SKM-1 treated with dmso at 0.1 percent for 144 hours (cell line): Measurements from ENCODE around the gene DIPK1A.

ENCODE experiments used
- DNase-seq: peaks from one replicate; lab custom pipeline; 2025; ENCODE audit not compliant: unreplicated experiment; lab: John Stamatoyannopoulos, UW

Gene DIPK1A

DNA sequence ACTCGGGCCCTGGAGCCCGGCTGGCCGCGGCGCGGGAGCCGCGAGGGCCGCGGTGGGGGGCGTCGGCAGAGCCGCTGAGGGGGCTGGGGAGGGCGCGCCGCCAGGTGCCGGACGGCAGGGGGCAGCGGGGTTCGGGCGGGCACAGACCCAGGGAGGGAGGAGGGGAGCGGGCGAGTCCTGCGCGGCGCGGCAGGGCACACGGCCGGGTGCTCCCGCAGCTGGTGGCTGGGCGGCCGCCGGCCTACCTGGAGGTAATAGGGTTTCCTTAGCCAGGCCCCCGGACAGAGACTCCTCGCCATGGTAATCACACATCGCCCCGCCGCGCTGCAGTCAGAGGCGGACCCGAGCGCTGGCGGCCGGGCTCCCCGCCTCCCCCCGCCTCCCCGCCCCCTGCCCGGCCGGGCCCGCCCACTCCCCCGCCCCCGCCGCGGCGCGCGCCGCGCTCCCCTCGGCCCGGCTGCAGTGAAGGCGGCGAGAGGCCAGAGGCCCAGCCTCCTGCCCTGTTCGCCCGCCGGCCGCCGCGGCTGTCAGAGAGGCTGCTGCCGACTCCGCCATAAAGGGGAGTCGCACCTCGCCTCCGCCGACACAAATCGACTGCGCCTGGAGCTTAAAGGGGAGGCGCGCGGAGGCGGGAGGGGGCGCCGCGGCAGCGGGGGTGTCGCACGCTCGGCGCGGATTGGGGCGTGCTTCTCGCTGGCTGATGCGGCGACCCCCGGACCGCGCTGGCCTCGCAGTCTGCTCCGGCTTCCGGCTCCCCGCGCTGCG lies at the start of gene DIPK1A:
Gene DIPK1A, minus strand, starts transcription at position 332 of the 765 bp plus-strand sequence. Its CDS starts 33 bp downstream, at position 299.
- no peak for DNase-seq

- DNase-seq = no peak
Observed at GRCh38 chr1:93007941-93008577, 46.8 kb upstream of the DIPK1A start.

DNA sequence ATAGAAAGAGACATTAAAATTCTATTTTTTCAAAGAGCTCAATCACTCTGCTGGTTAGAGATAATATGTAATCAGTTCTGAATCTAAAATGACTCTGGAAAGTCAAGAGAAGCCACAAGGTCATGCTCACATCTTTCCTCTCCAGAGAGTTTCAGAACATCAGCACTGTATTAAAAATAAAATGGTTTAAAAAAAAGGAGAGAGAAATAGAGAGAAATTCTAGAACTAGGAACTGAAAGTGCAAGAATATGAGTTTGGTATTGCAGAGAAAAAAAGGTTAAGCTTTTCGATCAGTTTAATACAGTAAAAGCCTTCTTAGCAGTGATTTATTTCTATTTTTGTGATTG lies 44.0 kb upstream of the DIPK1A start:
- no peak for DNase-seq

DNA sequence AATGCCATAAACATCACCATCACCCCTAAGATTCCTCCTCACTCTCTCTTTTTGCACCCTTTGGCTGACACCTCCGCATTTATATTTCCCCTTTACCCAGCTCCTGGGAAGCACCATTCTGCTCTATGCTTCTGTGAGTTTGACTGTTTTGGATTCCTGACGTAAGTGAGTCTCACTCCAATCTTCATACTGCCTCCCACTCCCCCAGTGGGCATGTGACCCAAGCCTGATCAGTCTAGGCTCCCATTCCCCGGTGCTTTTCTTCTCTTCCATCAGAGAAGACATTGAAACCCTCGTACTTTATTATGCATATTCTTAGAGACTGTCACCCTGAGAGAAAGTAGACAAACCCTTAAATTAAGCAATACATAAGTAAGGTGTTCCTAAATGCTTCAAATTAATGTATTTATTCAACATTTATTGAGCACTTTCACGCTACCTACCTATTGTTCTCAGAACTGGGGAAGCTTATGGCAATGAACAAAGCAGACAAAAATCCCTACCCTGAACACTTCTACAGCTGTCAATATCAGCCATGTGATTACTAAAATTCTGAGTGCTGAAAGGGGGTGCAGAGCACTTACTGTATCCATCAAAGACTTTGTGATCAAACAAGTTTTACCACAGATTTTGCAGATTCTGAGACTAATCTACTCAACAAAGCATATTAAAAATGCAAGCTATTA lies 43.4 kb upstream of the DIPK1A start:
- no peak for DNase-seq

DNA sequence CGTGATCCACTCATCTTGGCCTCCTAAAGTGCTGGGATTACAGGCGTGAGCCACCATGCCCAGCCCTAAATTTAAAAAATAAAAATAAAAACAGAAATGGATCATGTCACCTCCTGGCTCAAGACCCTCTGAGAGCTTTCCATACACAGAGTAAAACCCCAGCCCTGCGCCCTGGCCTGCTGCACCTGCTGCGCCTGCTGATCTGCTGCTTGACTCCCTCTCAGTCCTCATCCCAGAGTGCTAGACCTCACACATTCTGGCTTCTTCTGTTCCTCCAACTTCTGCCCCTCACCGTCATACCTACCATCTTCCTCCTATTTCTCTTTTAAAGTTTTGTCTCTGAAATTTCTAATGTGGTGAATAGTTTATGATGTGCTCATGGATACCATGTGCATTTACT lies 42.7 kb upstream of the DIPK1A start:
- no peak for DNase-seq

DNA sequence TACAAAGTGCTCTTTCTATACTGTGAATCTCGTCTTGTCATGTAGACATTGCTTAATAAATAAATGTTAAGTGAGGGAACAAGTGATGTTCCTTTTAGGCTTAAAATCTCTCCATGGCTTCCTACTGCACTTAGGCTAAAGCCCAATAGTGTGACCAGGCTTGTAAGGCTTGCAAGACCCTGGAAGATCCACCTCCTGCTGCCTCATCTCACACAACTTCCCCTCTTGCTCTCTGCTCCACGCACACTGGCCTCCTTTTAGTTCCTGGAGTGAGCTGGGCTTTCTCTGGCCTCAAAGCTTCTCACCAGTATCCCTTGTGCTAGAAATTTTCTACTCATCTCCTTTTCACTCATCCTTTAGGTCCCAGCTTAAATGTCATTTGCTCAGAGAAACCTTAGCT lies 41.5 kb upstream of the DIPK1A start:
- DNase-seq = no peak

DNA sequence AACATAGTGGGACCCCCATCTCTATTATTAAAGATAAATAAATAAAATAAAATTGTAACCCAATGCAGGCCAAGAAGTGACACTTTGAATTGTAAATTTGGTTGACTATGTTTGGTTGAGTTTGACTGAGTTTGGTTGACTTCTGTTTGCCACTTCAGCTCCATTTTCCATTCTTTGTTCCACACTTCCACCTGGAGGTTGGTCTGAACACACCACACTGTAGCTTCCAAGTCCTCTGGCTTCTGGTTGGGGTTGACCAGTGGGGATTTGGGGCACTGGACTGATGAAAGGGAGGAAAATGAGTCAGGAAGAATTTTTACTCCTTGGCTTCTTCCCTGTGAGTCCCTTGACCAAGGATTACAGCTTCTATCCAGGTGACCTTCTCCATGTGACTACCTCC lies 40.6 kb upstream of the DIPK1A start:
- DNase-seq = no peak

- DNase-seq = no peak
Observed at GRCh38 chr1:93000751-93001175, 39.5 kb upstream of the DIPK1A start.

DNA sequence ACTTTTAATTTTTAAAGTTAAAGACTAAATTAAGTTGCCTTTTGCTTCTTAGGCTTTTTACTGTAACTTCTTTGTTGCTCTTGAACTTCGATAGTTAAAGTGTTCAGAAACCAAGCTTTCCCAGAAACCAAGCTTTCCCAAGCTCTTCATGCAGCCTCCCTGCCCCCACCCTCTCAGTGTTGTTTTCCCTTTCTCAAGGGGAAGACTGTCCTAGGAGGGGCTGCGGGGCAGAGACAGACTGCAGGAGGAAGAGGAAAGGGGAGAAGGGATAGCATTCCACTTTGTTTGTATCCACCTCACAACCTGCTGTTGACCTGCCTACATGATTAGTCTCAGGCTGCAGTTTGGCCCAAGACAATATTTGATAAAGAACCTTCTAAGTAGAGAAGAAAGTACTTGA lies 39.0 kb upstream of the DIPK1A start:
- DNase-seq = no peak

DNA sequence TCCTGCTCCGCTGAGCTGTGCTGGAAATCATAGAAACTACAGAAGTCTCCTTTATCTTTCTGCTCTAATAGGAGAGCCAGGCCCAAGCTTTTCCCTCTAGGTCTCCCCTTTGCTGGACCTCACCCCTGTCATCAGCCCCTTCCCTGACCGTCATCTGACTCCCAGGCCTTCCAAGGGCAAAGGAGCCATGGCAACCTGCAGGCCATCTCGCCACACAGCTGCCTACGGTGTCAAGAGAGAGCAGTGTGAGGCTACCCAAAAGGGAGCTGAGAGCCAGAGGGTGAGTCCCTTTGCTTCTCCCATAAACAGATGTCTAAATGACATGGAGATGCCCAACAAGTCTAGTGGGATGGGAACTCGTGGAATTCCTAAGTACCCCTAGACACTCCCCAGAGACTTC lies 37.6 kb upstream of the DIPK1A start:
- no peak for DNase-seq

- no peak for DNase-seq
Observed at GRCh38 chr1:92995441-92996430, 34.5 kb upstream of the DIPK1A start.

DNA sequence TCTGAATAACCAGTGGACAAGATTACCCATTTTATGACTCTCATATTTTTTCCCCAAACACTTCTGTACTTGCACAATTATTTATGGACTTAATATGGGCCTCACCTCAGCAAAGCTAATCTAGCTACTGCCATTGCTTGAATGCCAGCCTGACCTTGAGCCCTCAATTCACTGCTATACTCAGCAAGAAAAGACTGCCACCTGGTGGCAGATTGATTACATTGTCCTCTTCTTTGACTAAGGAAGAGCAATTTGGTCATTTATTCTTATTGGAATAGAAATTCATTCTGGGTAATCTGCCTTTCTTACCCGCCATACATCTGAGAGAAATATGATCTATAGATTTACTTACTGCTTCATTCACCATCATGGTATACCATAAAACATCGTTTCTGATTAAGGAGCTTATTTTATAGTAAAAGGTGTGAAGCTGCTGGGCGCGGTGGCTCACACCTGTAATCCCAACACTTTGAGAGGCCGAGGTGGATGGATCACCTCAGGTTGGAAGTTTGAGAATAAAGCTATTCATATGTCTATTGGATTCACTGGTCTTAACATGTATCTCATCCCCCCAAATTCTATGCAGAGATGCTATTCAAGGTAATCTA lies 32.9 kb upstream of the DIPK1A start:
- DNase-seq = peak; percentile 71

DNA sequence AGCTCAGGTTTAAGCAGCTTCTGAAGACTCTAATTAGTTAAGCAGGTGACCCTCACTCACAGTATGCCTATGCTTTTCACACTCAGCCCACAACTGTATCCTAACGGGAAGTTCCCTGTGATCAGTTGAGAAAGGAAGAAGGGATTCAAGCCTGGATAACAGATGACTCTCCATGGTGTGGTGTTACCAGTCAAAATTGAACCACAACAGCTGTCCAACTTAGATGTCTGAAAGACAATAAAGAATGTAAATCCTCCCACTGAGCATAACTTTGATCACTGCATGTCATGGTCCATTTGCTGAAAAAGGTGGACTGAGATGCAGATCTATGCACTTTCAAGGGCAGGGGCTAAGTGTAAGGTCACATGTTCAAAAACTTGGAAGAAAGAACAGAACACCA lies 32.3 kb upstream of the DIPK1A start:
- no peak for DNase-seq

DNA sequence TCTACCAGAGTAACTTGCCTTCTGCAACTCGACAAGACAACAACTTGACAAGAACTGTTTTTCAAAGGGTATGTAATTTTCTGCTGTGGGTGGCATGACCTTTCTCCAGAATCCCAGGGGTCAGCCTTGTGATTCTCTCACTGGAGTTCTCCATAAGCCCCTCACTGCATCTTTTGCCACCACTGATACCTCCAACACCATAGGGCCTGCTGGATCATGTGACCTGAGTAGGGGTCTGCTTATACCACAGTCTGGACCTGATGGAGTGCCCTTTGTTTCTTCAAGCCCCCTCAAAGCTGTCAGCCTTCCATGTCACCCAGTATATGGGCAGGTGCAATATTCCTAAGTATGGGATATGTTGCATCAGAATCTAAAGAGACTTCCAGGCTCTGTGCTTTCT lies 31.6 kb upstream of the DIPK1A start:
- DNase-seq = no peak

- no peak for DNase-seq
Observed at GRCh38 chr1:92992054-92992453, 30.8 kb upstream of the DIPK1A start.

DNA sequence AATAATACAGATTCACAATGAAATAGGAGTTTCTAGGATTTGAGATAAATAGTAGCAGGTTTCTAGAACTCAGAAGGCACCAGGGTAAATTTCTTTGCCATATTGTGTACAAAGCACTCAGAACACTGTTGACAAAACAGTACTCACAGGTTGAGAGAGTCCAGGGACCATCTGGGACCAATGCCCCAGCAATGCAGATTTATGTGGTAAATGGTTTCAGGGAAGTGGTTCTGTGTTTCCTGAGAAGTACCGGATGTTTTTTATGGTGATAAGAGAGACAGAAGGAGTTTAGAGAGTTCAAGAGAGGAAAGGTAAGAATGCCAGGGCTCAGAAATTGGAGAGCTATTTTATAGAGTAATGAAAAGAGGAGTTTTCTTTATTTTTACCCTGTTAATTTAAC lies 29.6 kb upstream of the DIPK1A start:
- no peak for DNase-seq

DNA sequence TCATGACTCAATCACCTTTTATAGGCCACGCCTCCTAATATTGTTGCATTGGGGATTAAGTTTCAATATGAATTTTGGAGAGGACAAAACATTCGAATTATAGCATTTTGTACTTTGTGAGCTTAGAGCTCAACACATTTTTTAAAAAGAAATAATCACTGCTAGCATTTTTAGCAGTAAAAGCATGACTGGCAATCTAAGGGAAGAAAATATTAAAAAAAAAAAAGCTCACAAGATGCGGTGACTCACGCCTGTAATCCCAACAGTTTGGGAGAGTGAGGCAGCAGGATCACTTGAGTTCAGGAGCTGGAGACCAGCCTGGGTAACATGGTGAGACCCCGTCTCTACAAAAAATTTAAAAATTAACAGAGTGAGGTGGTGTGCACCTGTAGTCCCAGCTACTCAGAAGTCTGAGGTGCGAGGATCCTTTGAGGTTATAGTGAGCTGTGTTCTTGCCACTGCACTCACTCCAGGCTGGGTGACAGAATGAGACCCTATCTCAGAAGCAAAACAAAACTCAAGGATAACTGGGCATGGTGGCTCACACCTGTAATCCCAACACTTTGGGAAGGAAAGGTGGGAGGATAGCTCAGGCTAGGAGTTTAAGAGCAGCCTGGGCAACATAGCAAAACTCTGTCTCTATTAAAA lies 28.8 kb upstream of the DIPK1A start:
- DNase-seq = no peak

DNA sequence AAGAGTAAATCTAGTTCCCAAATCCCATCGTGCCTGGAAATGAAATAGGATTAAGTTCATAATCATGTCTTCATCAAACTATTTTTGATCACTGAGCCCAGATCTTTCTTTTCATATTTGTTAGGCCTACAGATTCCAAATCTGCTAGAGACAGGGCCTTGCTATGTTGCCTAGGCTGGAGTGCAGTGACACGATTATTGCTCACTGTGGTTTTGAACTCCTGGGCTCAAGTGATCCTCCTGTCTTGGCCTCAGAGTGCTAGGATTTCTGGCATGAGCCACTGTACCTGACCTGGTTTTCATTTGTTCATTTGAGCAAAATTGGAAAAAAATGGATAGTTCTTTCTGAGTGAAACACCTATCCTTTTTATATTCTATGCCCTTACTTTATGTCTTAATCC lies 28.0 kb upstream of the DIPK1A start:
- no peak for DNase-seq

GRCh38 chr1:92987462-92987861 lies 26.2 kb upstream of the DIPK1A start:
- DNase-seq = no peak

GRCh38 chr1:92985101-92985500 lies 23.8 kb upstream of the DIPK1A start:
- no peak for DNase-seq
